CD4-positive, alpha-beta T cell (primary cell): ENCODE measurements around the gene CXorf58. TPM values are rescaled to one million over a fixed set of nuclear protein-coding genes. Genes with fewer than 3 reads are reported as not detected.

ENCODE experiments used
- ATAC-seq: fragments of 200-7000 bp; cut with Tn5 transposase; one replicate; pipeline ENCODE4 v1.10.0; 2022; ENCODE audit warnings: mild to moderate bottlenecking; ENCODE audit not compliant: poor library complexity
- CTCF ChIA-PET: fragments of 350-600 bp; sonication (Branson Sonifier 250); formaldehyde crosslinking; loops from one replicate; lab custom pipeline; 2021; ENCODE audit warnings: antibody characterized with exemption, inconsistent platforms; lab: Charles Lee
- POLR2A ChIA-PET: fragments of 350-600 bp; sonication (Branson Sonifier 250); formaldehyde crosslinking; loops from one replicate; lab custom pipeline; 2021; ENCODE audit warnings: antibody characterized with exemption, inconsistent platforms; lab: Charles Lee
- DNase-seq, 14 experiments: peaks; one replicate each; pipeline ENCODE4 v3.0.0-alpha.2; 2013 to 2020; ENCODE audit warnings: mixed read lengths in 2 of 14
- H3K27ac ChIP-seq, 2 donors: one replicate each; pipeline versions ENCODE4 v1.5.1 to v1.7.0; 2013; ENCODE audit warnings: low read length in 2 of 2, low read depth in 1 of 2, mild to moderate bottlenecking in 1 of 2
- H3K27me3 ChIP-seq, 2 experiments: 1 replicate in 1 of 2; 2 replicates in 1 of 2; pipeline versions ENCODE4 v1.6.1 to v1.7.0; 2013; ENCODE audit warnings: low read length in 2 of 2, control low read depth in 1 of 2, mild to moderate bottlenecking in 1 of 2, moderate library complexity in 1 of 2; ENCODE audit not compliant: insufficient read depth in 2 of 2, control insufficient read depth in 1 of 2
- H3K36me3 ChIP-seq: one replicate; pipeline ENCODE4 v1.6.1; 2013; ENCODE audit warnings: low read length, control low read depth; ENCODE audit not compliant: insufficient read depth
- H3K4me1 ChIP-seq: one replicate; pipeline ENCODE4 v1.6.1; 2013; ENCODE audit warnings: low read length, control low read depth; ENCODE audit not compliant: insufficient read depth
- H3K4me3 ChIP-seq: one replicate; pipeline ENCODE4 v1.5.1; 2013; ENCODE audit warnings: mild to moderate bottlenecking, low read length, moderate library complexity
- H3K9me3 ChIP-seq, 2 experiments: 1 replicate in 1 of 2; 2 replicates in 1 of 2; pipeline versions ENCODE4 v1.6.1 to v1.7.0; 2013; ENCODE audit warnings: low read length in 2 of 2, mild to moderate bottlenecking in 2 of 2, control low read depth in 1 of 2, moderate library complexity in 1 of 2; ENCODE audit not compliant: control insufficient read depth in 1 of 2, insufficient read depth in 1 of 2
- H3K27ac Mint-ChIP-seq: one replicate; pipeline ENCODE4 v1.8.0; 2020; ENCODE audit warnings: mixed read lengths
- H3K27me3 Mint-ChIP-seq: one replicate; pipeline ENCODE4 v1.8.0; 2021; ENCODE audit warnings: mixed read lengths
- H3K36me3 Mint-ChIP-seq: one replicate; pipeline ENCODE4 v1.8.0; 2021; ENCODE audit warnings: low read depth, mixed read lengths
- H3K4me1 Mint-ChIP-seq: one replicate; pipeline ENCODE4 v1.8.0; 2021; ENCODE audit warnings: low read depth, mixed read lengths
- H3K4me3 Mint-ChIP-seq: one replicate; pipeline ENCODE4 v1.8.0; 2020; ENCODE audit warnings: mild to moderate bottlenecking, mixed read lengths
- H3K9me3 Mint-ChIP-seq: one replicate; pipeline ENCODE4 v1.8.0; 2020; ENCODE audit warnings: mixed read lengths
- CTCF ChIP-seq: fragments of 200-600 bp; IDR thresholded peaks from one replicate; pipeline ENCODE4 v1.8.0; 2022; ENCODE audit warnings: antibody characterized with exemption, mild to moderate bottlenecking
- intact Hi-C, 2 experiments: fragments of 100-400 bp; cut with DNase I in 1 of 2; cut with micrococcal nuclease in 1 of 2; formaldehyde crosslinking; loops; one replicate each; pipeline versions ENCODE4 v1.15.1 to v1.9.0; 2023 to 2025; cut with DNase I, micrococcal nuclease
- total RNA-seq, 174 experiments: library from RNA in 2 of 174; stranded (reverse) in 2 of 174; gene quantifications; one replicate each; pipeline ENCODE4 v1.2.3 and lab custom pipeline; 2021 to 2026

CXorf58 gene
- total RNA-seq, 2 experiments from 2014 or later = not detected

GRCh38 chrX:23938690-23939089, 30.9 kb downstream of the CXorf58 start:
- CTCF ChIA-PET = interaction anchor here (0.8 kb wide), 1 partner anchor 31 kb away, joined by 3 read pairs; no protein-coding TSS in a partner anchor
- Mint-ChIP-seq H3K36me3 (no peaks in the 10 kb centered on the region), H3K9me3 (no peaks in the 10 kb centered on the region)

DNA sequence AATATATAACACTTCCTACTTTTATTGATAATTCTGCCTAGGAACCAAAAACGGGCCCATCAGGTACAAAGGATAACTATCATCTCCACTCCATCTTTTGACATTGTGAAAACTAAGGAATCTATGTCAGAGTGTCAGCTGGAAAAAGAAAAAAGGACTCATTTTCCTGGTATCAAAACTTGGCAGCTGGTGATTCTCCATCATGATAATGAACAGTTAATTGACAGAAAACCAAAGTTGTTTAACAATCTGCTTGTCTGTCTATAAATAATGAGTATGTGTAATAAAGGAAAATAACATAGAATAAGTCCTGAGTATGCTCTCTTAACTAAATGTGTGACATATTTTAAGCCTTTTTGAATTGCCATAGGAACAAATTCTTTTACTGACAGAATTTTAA, 31.4 kb downstream of the CXorf58 start:
- intact Hi-C loops = no loop called here
- no peaks in the 10 kb centered on the region for H3K4me1 ChIP-seq
- no peaks in the 10 kb centered on the region for H3K27me3 ChIP-seq
- Mint-ChIP-seq H3K4me3 (no peak overlapping the region), H3K27ac (no peak overlapping the region), H3K36me3 (no peaks in the 10 kb centered on the region), H3K27me3 (no peaks in the 10 kb centered on the region), H3K9me3 (no peaks in the 10 kb centered on the region), H3K4me1 (no peaks in the 10 kb centered on the region)
- no peak overlapping the region for H3K4me3 ChIP-seq
- no peak for TF ChIP-seq CTCF
- CTCF ChIA-PET = no interaction called here
- H3K36me3 ChIP-seq = no peaks in the 10 kb centered on the region
- H3K27ac ChIP-seq = no peak overlapping the region
- POLR2A ChIA-PET = no interaction called here
- ATAC-seq (no peak), DNase-seq (no peak)
- no peaks in the 10 kb centered on the region for H3K9me3 ChIP-seq

More at GRCh38 chrX:23938690-23939089, 30.9 kb downstream of the CXorf58 start:
- Histone ChIP-seq H3K27me3 (no peaks in the 10 kb centered on the region), H3K4me1 (no peaks in the 10 kb centered on the region), H3K36me3 (no peaks in the 10 kb centered on the region), H3K27ac (no peak overlapping the region), H3K9me3 (no peaks in the 10 kb centered on the region), H3K4me3 (no peak overlapping the region)
- Mint-ChIP-seq H3K4me3 (no peak overlapping the region), H3K27ac (no peak overlapping the region), H3K27me3 (no peaks in the 10 kb centered on the region), H3K4me1 (no peaks in the 10 kb centered on the region)
- DNase-seq (no peak), ATAC-seq (no peak)
- TF ChIP-seq CTCF = no peak
- POLR2A ChIA-PET = no interaction called here
- intact Hi-C loops = no loop called here

DNA sequence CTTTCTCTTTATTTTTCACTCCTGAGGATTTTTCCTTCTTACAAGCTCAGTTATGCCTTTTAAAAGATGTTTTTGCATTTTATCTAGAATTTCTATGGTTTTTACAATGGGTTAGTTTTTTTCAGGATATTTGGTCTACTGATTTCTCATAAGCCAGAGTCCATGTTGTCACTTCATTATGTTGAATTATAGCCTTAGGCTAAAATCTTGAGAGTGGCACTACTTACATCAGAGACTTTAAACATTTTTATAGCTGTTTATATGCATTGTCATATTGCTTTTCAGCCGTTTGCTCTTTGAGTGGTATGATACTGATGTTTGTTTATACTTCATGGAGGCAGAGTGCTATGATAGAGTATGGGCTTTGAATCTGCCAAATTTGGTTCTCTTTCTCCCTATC, 36.4 kb downstream of the CXorf58 start:
- no peaks in the 10 kb centered on the region for H3K27me3 ChIP-seq
- H3K4me3 ChIP-seq = no peak overlapping the region
- DNase-seq = no peak
- intact Hi-C loops = no loop called here
- peaks cover 7% of the 10 kb centered on the region for H3K36me3 ChIP-seq
- no peak overlapping the region for H3K27ac ChIP-seq
- H3K4me3 Mint-ChIP-seq = no peak overlapping the region
- no peaks in the 10 kb centered on the region for H3K4me1 ChIP-seq
- H3K4me1 Mint-ChIP-seq = no peaks in the 10 kb centered on the region
- no peak overlapping the region for H3K27ac Mint-ChIP-seq
- no peaks in the 10 kb centered on the region for H3K36me3 Mint-ChIP-seq
- TF ChIP-seq CTCF = no peak
- H3K9me3 Mint-ChIP-seq = no peaks in the 10 kb centered on the region
- ATAC-seq = no peak
- no peaks in the 10 kb centered on the region for H3K27me3 Mint-ChIP-seq
- no peaks in the 10 kb centered on the region for H3K9me3 ChIP-seq
- CTCF ChIA-PET = interaction anchor here (0.6 kb wide), 2 partner anchors 16 to 297 kb away, joined by 3 to 4 read pairs; no protein-coding TSS in a partner anchor
- POLR2A ChIA-PET = interaction anchor here (0.9 kb wide), 1 partner anchor 155 kb away, joined by 4 read pairs; no protein-coding TSS in a partner anchor
